Medulla oblongata (tissue), 1 donor: ENCODE results near the gene ANKFN1.

Experiments
- DNase-seq: peaks from one replicate; pipeline ENCODE4 v3.0.0-alpha.2; 2015; ENCODE audit errors: extremely low spot score

Gene ANKFN1

GRCh38 chr17:56177361-56177760, 24.1 kb downstream of the ANKFN1 start:
- no peak for DNase-seq

- no peak for DNase-seq
Measured at GRCh38 chr17:56178203-56178602, 24.9 kb downstream of the ANKFN1 start.

GRCh38 chr17:56182081-56182480, 28.8 kb downstream of the ANKFN1 start:
- no peak for DNase-seq

- no peak for DNase-seq
Measured at GRCh38 chr17:56184650-56185049, 31.4 kb downstream of the ANKFN1 start.

DNA sequence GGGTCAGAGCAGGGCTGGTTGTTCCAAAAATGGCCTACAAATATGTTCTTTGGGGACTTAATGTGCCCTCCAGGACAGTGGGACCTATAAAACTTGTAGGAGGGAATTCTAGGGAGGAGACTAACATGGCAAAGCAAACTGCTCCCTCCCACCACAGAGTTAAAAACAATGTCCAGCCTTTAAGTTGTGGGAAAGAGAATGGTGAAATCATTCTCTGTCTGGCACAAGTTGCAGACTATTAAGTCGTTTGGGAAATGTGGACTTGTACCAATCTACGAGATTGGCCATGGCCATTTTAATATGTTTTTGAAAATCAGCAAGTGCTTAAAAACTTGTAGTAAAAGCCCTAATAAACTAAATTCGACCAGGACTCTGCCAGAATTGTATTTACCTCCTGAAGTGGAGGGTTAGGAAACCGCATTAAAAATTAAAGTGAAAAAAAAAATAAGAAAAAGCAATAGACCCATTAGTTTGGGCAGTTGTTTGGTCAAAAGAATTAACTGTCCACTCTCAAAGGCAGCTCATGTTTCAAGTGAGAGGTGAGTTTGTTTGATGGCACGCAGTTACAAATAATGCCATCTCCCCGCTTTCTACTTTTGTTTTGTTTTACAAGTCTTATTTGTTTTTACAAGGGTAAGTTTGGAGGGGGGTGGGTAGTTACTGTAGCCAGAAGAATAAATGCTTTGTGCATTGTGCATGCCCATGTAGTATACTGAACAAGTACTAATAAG, 32.4 kb downstream of the ANKFN1 start:
- DNase-seq: no peak

DNA sequence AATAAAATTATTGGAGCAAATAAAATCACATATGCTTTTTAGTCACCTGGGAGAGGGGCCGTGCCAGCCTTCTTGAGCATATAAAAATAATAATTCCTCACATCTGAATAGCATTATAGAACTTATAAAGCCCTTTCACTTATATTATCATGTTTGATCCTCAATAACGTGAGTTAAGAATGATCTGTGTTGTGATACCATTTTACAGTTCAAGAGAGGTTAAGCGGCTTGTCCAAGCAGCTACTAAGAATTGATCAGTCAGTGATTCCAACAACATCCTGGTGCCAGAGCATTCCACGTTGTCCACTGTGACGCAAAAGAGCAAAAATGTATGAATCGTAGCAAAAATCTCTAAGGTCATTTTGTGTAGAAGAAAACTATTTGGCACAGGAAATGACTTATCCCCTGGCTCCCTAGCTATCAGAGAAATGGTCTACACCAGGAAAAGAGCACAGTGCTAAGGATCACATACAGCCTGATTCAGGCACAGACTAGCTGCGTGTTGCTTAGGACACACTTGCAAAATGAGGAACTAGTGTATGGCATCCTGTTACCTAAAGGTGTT, 33.0 kb downstream of the ANKFN1 start:
- DNase-seq: no peak

DNA sequence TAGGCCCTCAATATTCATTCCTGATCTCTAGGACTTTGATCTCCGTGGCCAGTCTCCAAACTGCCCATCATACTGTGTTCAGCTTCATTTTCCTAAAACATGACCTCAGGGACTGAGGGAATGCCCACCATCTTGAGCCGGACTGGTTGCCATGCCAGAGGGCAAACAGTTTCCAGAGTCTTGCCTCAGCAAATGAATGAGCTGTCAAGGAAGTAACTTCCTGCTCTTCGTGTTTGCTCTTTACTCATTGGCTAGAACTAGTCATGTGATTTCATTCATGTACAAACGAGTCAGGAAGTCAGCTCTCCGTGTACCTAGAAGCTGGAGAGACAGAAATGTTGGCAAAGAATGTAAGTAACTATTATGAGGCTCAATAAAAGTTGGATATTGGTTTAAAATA, 50.2 kb downstream of the ANKFN1 start:
- no peak for DNase-seq

GRCh38 chr17:56206351-56206750, 53.1 kb downstream of the ANKFN1 start:
- DNase-seq: no peak

- no peak for DNase-seq
Measured at GRCh38 chr17:56213031-56213430, 59.8 kb downstream of the ANKFN1 start.

DNA sequence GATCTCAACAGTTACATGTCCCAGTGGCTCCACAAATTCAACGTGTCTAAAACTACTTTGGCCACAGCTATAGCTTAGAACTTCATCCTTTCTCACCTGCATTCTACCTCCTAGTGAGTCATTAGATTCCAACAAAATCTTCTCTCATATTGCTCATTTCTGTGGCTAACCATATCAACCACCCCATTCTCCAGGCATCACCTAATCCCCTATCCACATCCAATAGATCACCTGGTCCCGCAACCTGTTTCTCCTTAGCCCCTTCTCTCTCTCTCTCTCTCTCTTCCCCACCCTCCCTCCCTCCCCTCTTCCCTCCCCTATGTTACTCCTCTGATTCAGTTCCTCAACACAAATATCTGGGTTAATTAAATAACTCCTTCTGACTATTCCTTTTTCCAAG, 64.6 kb downstream of the ANKFN1 start:
- DNase-seq: no peak

DNA sequence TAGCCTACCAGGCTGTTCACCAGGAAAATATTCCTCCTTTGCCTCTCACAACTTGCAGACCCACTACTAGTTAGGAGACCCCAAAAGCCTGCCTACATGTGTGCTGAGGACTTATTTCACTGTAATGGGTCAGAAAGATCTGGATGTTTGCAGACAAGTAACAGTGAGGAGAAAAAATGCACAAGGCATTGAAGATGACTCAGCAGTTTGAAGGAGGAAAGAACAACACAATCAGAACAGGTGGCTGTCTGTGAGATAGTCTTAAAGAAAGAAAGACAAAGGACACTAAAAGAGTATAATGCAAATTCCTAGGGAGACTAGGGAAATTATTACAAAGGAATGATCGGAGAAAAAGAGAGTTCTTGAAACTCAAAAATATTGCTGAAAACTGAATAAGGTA, 69.0 kb downstream of the ANKFN1 start:
- no peak for DNase-seq

- DNase-seq: no peak
Measured at GRCh38 chr17:56230660-56231059, 77.4 kb downstream of the ANKFN1 start.

- no peak for DNase-seq
Measured at GRCh38 chr17:56231252-56231651, 78.0 kb downstream of the ANKFN1 start.

DNA sequence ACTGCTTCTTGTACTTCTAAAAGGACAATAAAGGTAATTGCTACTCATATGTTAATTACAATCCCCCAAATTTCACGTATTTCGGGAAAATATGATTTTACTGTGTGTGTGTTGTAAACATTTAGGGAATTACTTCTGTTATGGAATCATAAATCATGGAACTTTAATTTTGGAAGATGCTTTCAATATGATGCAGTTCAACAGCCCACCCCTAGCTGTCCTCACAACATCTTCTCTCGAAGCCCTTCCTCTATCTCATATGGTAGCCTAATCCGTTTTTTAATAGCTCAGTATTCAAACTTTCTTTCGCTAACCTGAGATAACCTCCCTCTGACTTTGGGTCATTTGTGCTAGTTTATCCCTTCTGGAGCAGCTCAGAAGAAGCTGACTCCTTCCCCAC, 78.4 kb downstream of the ANKFN1 start:
- DNase-seq: no peak

DNA sequence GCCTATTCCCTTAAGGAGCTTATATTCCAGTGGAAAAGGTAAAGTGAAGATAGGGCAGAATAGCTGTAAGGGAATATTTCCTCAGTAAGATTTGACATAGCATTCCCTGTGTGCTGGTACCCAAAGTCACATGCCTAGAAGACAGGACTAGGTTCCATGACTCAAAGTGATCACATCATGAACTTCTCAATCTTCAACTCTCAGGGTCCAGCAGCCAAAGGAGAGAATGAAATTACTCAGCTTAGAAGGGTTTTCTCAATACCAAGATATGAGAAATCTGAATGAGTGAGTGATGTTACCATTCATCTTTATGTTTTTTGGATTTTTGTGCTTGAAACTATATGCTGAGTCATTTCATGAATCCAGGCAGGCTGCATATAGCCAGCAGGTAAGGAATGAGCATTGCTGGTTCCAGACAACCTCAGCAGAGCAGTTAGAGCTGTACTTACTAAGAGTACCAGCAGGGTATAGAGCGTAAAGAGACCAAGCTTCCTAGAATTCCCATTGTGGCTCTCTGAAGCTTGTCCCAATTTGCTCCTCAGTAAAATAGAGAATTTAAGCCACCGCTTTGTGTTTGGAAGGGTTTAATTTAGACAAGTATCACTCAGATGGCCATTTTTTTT, 91.1 kb downstream of the ANKFN1 start:
- no peak for DNase-seq

GRCh38 chr17:56247816-56248215, 94.5 kb downstream of the ANKFN1 start:
- no peak for DNase-seq

GRCh38 chr17:56257075-56257474, 103.8 kb downstream of the ANKFN1 start:
- DNase-seq: no peak

DNA sequence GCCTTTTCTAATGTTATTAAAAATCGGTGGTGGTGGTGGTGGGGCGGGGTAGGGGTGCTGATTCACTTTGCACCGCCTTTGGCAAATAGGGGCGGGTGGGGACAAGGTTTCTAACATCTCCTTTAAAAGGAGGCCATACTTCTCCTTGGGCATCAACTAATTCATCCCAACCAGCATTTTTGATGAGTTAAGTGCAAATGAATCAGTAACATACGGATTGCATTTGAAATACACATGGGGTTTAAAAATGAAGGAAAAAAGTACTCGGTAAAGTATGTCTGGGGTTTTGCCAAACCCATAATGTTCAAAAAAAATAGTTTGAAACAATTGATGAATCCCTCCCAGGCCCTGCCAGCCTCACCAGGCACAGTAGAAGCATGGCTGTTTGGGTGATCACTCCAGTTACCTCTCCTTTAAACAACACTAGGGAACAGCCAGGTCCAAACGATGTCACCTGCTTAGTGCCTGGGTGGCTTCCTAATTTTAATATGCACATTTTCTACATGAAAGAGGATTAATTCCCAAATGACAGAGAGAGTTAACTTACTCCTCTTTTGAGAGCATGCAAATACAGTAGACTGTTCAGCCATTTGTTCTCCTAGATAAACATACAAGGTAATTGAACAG, 107.2 kb downstream of the ANKFN1 start:
- no peak for DNase-seq

GRCh38 chr17:56262803-56263202, 109.5 kb downstream of the ANKFN1 start:
- no peak for DNase-seq

GRCh38 chr17:56269556-56270389, 116.5 kb downstream of the ANKFN1 start:
- DNase-seq: no peak

DNA sequence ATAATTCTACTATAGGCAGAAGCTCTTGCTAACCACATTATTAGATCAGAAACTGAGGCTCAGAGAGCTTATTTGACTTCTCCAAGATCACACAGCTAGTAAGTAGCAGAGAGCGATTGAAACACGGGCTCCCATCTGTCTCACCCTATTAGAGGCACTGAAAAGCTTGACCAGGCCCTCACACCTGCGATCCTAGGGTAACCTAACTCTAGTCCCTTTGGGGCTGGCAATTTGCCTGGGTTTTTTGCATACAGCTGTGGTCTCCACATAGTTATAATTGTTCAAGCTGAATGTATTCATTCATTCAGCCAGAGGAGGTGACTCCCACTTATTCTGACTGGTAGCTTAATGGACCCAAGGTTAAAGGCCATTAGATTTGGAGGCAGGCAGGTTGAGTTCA, 121.2 kb downstream of the ANKFN1 start:
- DNase-seq: no peak

DNA sequence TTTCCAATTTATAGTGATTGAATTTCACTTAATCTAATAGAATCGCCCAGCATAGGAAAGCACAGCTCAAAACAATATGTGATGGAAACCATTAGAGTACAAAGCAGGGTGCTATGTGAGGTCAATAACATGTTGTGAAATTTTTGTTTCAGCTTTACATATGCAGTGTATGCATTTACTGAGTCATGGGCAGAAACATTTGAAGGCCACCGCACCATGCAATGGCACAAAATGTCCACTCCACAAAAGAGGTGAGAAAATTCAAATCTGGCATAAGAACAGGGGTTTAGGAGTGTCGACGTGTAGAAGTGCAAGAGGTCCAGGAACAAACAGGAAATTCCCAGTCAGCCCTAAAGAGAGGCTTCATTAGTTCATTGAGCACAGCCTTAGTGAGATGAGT, 131.2 kb downstream of the ANKFN1 start:
- DNase-seq: no peak
